ENCODE results near the gene CD44.

- TF ChIP-seq CTCF (IDR thresholded peaks at IDR 0.05) (no peak), POLR2A (IDR thresholded peaks at IDR 0.05) (no peak)
Measured at GRCh38 chr11:35090125-35090524, 48.8 kb upstream of the CD44 start.

Measured in heart left ventricle (tissue), 13 donors.